Cortex of kidney (tissue), 1 donor: ENCODE data around the gene ATP9A.
"Not testable (repeated sequence)": the region's sequence is repeated elsewhere in the genome, so short reads cannot be mapped to it uniquely, and the experiment has no call there.

Source experiments
- DNase-seq: peaks from one replicate; lab custom pipeline; 2025; lab: John Stamatoyannopoulos, UW

Gene ATP9A

DNA sequence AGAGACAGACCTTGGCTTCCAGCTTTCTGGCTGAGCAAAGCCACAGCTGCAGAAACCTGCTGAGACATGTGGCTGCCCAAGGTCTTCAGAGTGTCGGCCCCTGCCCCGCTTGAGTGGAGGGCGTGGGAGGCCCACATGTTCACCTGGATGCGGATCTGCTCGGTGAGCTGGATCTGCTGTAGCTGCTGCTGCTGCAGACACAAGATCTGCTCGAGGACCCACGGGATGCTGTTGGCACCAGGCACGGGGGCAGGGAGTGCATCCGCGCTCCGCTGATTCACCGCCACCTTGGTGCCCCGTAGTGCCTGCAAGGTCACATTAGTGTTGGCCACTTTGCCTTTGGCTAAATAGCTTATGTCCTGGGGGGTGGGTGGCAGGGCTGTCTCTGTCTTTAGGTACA, 23.4 kb upstream of the ATP9A start:
- DNase-seq, result no peak

GRCh38 chr20:51790256-51790655, 22.1 kb upstream of the ATP9A start:
- DNase-seq, result no peak

- no peak for DNase-seq
These were observed 21.2 kb upstream of the ATP9A start for GRCh38 chr20:51789434-51789833.

DNA sequence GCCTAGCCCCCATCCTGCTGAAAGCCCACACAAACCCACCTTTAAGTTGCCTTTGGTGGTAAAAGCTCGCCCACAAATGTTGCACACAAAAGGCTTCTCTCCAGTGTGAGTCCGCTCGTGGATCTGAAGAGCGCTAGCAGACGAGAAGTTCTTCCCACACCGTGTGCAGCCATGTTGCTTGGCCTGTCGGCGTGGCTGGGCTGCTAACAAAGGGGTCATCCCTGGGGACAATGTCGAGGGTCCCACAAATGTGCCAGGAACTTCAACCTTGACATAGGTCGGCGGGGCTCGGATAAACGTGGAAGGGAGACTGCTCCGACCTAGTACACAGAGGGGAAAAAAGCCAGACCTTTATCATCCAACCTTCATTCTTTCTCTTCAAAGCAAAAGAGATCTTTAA, 20.6 kb upstream of the ATP9A start:
- DNase-seq, result no peak

DNA sequence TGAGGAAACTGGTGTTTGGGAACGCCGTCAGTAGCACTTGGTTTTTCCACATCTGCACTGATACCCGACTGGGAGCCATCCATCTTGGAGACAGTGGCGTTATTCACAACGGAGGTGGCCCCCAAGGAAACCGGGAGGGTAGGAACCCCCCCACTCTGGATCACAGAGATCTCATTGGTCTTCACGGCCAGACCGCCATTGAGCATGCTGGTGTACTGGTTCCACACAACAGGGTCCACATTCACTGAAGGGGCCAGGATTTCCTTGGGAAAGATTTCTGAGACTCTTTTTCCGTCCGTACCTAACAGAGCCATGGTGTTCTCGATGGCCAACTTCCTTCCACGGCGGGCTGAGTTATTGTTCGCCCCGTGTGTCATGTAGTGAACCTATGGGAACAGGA, 16.1 kb upstream of the ATP9A start:
- DNase-seq, result no peak

GRCh38 chr20:51778229-51778759, 10.1 kb upstream of the ATP9A start:
- not testable (repeated sequence) for DNase-seq

- no peak for DNase-seq
These were observed 7.1 kb upstream of the ATP9A start for GRCh38 chr20:51775241-51775640.

GRCh38 chr20:51772236-51772635, 4.0 kb upstream of the ATP9A start:
- no peak for DNase-seq

DNA sequence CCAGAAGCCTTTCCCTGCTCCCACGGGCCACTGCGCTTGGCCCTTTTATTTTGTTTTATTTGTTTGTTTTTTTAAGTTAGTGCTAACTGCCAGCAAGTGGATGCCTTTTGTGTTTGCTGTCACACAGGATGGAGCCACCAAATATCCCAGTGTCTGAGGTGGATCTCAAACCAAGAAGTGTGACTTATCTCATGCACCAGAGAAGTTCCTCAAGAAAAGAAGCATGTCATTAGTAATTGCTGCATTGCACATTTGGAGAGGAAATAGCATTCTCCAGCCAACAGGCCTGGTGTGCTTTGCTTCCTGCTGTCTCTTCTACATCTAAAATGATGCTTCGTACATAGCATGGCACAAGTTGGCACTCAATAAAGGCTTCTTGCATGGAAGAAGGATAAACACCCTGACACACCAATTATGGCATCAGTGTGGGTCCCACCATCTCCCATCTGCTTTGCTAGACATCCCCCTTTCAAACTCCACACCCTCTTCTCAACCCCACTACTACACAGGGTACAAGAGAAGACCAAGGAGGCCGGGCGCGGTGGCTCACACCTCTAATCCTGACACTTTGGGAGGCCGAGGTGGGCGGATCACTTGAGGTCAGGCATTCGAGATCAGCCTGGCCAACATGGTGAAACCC, 1.9 kb upstream of the ATP9A start:
- DNase-seq, result no peak

GRCh38 chr20:51768759-51769517, 748 bp upstream of the ATP9A start:
- DNase-seq, result no peak

DNA sequence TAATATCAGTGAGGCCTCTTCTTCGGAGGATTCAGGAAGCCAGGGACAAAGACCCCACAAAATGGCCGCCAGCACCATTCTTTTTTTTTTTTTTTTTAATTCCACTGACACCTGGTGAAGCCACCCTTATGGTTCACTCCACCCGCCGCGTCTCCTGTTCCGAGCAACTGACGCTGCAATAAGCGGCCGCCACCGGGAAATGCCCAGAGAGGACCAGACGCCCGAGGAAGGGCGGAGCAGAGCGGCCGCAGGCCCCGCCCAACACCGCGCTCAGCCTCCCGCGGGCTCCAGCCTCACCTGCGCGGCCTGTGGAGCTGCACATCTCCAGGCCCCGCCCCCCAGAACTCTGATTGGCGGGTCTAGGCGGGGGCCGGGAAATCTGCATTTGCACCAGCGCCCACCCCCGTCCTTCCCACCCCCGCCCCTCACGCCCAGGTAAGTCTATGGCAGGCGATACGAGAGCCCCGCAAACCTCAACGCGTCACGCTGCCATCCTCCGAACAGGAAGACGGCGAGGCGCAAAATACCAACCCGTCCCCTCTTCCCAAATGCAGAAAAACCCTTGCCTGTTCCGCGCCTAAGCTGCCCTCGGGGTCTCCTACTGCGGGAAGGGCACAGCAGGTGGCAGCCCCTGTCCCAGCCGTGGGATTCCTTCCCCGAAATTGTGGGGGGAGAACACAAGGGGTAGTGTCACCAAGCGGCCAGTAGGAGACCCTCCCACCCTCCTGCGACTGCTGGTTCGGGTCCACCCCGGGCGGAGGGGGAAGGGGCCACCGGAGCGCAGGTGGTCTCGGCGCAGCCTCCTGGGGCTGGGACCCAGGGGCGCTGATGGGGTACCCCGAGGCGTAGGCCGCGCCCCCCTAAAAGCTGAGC, 960 bp downstream of the ATP9A start:
- DNase-seq, result no peak

DNA sequence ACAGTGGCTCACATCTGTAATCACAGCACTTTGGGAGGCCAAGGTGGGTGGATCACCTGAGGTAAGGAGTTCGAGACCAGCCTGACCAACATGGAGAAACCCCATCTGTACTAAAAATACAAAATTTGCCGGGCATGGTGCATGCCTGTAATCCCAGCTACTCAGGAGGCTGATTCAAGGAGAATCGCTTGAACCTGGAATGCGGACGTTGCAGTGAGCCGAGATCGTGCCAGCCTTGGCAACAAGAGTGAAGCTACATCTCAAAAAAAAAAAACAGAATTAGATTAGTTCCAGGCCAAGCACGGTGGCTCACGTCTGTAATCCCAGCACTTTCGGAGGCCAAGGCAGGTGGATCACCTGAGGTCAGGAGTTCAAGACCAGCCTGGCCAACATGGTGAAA, 2.8 kb downstream of the ATP9A start:
- not testable (repeated sequence) for DNase-seq

GRCh38 chr20:51763965-51764602, 4.1 kb downstream of the ATP9A start:
- no peak for DNase-seq

- DNase-seq, result no peak
These were observed 7.2 kb downstream of the ATP9A start for GRCh38 chr20:51760905-51761546.

- DNase-seq, result no peak
These were observed 8.2 kb downstream of the ATP9A start for GRCh38 chr20:51759769-51760510.

- DNase-seq, result no peak
These were observed 9.1 kb downstream of the ATP9A start for GRCh38 chr20:51758978-51759544.

- no peak for DNase-seq
These were observed 11.0 kb downstream of the ATP9A start for GRCh38 chr20:51757226-51757625.

DNA sequence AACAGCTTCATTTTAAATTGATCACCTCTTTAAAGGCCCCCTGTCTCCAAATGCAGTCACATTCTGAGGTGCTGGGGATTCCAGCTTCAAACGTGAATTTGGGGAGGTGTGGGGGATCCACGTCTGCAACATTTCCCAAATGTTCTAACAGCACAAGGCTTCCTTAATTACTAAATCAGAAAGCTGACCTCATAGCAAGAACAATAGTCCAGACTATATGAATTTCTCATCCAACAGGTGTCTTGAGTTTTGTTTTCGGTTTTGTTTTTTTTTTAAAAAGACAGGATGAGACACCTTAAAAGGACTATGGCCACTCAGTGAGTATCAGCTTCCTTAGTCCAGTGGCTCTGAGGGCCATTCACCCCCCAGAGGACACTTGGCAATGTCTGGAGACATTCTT, 11.5 kb downstream of the ATP9A start:
- no peak for DNase-seq

DNA sequence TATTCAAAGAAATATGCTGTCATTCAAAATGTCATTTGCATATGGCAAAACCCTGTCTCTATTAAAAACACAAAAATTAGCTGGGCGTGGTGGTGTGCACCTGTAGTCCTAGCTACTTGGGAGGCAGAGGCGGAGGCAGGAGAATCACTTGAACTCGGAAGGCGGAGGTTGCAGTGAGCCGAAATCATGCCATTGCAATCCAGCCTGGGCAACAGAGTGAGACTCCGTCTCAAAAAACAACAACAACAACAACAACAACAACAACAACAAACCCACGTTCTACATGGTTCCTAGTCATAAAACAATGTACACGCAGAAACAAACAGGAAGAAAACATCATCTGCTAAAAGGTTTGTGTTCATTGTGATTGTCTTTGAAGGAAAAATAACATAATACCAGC, 15.0 kb downstream of the ATP9A start:
- DNase-seq, result not testable (repeated sequence)

- DNase-seq, result no peak
These were observed 15.7 kb downstream of the ATP9A start for GRCh38 chr20:51752343-51752951.
